Stimulated activated CD4-positive, alpha-beta T cell treated with anti-CD3 and anti-CD28 coated beads, Interleukin-4, amount 100 ng/mL, for 4 hours (primary cell): ENCODE results near the gene ZFYVE1.

ENCODE experiments used
- DNase-seq, 2 experiments: peaks; one replicate each; pipeline ENCODE4 v3.0.0-alpha.2; 2020

The ZFYVE1 gene

GRCh38 chr14:72952171-72952570, 74.7 kb downstream of the ZFYVE1 start:
- DNase-seq: no peak

GRCh38 chr14:72948481-72949138, 78.3 kb downstream of the ZFYVE1 start:
- DNase-seq: peak; percentile 41 to 61

DNA sequence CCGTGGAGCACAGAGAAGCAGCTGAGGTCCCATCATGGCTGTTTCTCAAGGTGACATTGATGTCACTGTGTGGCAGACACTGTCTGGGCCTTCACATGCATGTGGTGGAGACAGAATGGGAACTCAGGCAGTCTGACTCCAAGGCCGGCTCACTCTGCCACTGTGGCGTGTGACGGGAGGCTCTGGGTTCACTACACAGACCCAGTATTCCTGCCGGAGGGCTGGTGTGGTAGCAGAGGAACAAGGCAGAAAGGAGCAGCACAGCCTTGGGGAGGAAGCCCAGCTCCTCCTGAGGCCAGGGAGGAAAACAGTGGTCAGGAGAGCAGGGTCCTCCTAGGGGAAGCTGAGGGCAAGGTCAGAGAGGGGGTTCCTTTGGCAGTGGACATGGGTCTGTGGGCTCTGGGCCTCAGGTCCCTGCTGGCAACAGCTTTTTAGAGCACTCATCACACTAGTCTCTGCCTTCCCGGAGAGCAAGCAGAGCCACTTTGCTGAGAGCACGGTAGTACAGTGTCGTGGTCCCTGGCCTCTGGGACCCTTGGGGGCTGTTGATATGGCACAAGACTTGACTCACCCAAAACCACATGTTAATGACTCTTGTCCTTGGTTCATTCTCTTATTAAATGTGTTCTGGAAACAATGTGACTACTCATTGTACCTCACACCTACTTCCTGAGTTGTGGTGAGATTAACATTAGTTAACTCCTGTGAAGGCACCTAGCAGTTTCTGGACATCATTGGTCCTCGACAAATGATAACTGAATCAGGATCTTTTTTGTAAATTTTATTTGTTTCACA, 79.3 kb downstream of the ZFYVE1 start:
- DNase-seq: no peak

DNA sequence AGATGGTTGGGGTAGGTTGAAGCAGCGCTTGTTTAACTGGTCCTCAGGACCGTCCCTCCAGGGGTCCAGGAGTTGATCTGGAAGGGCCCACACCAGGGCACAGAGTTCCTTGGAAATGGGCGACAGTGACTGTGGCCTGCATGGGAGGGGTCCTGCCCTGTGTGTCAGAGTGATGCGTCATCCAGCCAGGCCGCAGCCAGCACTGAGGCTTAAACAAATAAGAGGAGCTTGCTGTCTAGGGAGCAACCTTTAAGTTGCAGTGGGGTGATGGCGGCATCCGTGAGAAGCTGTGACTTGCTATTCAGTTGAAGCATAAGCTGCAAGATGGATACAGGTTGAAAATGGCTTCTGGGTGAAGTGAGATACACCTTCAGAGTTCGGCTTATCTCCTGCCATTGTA, 80.4 kb downstream of the ZFYVE1 start:
- no peak for DNase-seq

GRCh38 chr14:72945356-72946027, 81.4 kb downstream of the ZFYVE1 start:
- no peak for DNase-seq

- DNase-seq: no peak
These were observed 83.0 kb downstream of the ZFYVE1 start for GRCh38 chr14:72943876-72944430.

- DNase-seq: no peak
These were observed 84.0 kb downstream of the ZFYVE1 start for GRCh38 chr14:72942934-72943333.

DNA sequence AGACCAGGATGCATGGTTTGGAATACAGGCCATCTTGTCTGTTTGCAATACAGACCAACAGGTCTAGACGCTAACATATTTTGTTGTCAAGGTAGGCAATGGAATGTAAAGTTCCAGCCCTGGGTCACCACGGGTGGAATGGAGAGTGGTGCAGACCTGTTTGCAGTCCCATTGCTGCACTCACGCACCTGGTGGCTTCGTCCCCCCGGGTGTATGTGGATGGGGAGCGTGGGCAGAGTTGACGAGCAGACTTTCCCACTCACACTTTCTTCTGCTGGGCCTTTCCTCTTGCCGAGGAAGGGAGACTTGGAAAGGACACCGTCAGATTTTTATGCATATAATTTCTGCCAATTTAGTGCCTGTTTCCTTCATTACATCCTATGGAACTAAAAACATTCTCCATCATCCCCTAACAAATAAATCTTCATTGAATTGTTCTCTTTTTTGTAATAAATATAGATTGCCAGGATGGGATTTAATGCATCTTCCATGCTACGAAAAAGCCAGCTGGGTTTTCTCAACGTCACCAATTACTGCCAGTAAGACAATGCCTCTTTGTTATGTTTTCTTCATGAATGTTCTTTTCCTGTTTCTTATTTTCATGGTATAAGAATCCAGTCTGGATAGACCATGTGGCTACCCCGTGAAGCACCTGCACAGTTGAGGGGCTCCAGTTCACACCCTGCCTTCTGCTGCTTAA, 85.5 kb downstream of the ZFYVE1 start:
- DNase-seq: no peak

DNA sequence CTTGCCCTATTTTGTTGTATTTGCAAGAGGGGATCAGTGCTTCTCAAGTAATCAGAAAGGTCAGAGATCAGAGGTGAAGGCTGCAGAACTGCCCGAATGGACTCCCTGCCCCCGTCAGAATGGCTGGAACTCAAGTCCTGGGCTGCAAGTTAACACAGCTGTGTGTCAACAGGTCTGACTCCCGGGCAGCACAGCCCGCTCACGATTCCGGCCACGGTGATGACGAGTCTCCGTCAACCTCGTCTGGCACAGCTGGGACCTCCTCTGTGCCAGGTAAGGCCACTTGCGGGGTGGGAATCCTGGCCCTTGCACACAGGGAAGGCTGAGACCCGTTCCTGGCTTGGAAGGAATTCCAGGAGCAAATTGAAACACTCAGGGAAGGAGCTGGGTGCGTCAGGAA, 87.3 kb downstream of the ZFYVE1 start:
- DNase-seq: no peak

DNA sequence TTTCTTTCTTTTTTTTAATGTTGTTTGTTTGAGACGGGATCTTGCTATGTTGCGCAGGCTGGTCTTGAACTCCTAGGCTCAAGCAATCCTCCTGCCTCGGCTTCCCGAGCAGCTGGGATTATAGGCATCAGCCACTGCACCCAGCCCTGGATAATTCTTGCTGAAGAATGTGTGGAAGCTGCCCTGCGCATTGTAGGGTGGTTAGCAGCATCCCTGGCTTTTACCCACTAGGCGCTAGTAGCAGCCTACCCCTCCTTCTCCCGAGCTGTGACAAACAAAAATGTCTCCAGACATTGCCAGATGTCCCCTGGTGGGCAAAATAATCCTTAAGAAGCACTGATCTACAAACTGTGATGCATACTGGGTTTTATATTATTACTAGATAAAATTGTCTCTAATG, 94.0 kb downstream of the ZFYVE1 start:
- DNase-seq: no peak

- DNase-seq: no peak
These were observed 97.4 kb downstream of the ZFYVE1 start for GRCh38 chr14:72929316-72930080.

- no peak for DNase-seq
These were observed 98.0 kb downstream of the ZFYVE1 start for GRCh38 chr14:72928872-72929271.

DNA sequence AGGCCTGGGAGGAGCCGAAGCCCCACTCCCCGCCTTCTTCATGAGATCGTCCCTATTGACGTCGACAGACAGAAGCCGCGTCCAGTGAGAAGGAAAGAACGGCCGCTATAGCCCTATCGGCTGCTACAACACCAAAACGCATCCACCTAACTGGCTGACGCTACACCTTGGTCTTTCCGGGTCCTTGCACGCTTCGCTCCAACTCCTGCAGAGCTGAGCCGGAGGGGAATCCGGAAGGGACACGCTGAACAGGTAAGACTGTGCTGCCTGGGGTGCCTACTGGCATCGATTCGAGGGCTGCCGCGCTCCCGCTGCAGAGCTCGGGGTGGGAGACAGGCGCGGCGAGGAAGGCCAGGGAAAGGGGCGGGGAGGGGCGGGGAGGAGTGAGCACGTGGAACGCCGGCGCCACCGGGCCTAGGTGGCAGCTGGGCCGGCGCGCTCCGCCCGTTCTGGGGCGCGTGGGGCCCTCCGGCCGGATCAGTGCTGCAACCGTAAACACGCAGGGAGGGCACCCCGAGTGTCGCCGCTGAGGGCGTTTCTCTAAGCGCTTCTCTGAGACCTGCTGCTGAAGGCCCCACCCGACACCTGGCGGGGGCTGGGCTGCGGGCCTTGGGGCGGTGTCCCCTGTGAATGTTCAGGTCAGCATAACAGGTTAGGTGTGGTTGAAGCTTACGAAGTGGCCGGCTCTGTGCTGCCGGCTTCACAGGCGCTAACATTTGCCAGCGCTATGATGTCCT, 100.4 kb downstream of the ZFYVE1 start, which contains the start of gene DCAF4:
Gene DCAF4 (plus strand): TSS at position 173 of the 737 bp plus-strand sequence. CDS start 11,515 bp downstream, outside the sequence.
- peak; percentile 60 to 96 for DNase-seq

DNA sequence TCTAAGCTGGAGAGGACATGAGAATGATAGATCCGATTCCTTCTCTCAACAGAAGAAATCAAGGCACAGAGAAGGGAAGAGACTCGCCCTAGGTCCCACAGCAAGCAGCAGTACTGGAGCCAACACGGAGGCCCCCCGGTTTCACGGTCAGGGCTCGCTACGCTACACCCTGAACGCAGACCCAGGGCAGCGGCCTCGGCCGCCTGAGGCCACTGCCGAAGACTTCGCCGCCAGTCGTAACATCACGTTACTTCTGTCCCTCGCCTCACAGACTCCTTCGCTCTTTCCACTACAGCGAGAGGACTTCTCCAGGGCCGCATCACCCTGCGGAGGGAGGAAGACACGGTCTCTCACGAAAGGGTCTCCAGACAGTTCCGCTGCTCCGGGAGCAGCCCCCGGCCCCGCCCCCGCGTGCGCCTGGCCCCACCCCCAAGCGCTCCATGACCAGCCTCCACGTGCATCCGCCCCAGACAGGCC, 101.1 kb downstream of the ZFYVE1 start:
- peak in 1 of 2 experiments; percentile 91 for DNase-seq

- DNase-seq: no peak
These were observed 101.6 kb downstream of the ZFYVE1 start for GRCh38 chr14:72925171-72925759.

GRCh38 chr14:72924337-72924736, 102.6 kb downstream of the ZFYVE1 start:
- DNase-seq: no peak

DNA sequence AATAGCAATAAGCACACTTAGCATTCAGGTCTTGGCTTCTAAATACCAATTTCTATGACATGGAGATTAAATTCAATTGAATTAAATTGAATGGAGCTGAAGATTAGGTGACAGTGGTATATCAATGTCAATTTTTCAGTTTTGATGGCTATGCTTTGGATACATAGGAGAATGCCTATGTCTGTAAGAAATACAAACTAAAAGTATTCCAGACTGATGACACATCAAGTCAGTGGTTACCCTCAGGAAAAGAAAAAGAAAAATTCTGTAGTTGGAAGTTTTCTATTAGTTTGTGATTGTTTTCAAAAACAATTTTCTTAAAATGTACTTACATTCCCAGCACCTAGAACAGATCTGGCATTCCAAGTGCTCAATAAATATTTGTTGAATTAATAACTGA, 105.5 kb downstream of the ZFYVE1 start:
- no peak for DNase-seq

DNA sequence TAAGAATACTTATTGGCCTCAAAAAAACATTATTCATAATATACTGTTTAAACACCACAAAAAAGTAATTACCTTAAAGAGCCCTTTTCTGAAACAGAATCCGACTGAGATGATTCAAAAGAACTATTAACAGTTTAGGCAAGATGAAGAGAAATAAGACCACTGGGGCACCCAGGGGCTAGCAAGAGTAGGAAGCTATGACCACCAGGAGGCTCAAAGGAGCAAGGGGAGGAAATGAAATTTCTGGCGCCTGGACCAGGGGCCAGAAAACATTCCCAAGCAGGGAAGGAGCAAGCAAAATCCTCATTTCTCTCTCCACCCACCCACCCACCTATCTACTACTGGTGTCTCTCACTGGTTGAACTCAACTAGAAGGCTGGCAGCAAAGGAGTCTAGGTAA, 106.9 kb downstream of the ZFYVE1 start:
- DNase-seq: no peak
